GM21723 (cell line): ENCODE data around the gene TEX101.
"Not testable (repeated sequence)": the region's sequence is repeated elsewhere in the genome, so short reads cannot be mapped to it uniquely, and the experiment has no call there.

Experiments
- ATAC-seq: cut with Tn5 transposase; IDR thresholded peaks from one replicate; pipeline ENCODE4 v1.9.1; 2021; ENCODE audit warnings: mild to moderate bottlenecking, moderate library complexity; ENCODE audit not compliant: unreplicated experiment

Gene TEX101

DNA sequence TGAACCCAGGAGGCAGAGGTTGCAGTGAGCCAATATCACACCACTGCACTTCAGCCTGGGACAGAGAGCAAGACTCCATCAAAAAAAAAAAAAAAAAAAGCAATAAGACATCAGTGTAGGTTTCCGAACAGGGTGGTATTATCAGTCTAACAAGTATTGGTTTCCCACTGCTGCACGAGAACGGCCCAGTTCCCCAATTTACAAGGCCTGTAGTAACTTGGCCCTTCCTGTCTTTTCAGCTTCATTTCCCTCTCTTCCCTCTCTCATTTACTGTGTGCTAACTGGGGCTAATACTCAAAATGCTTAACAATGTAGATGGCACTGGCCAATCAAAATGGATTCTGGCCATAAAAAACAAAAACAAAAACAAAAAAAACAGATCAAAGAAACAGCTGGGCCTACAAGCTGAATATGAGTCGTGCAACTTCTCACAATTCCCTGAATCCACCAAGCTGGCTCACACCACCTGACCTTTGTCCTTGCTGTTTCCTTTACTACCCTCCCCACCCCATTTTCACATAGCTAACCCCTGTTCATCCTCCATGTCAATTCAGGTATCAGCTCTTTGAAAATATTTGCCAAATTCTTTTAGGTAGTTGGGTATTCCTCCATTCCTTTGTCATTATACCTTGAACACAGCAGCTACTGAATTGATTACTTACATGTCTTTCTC lies 2.4 kb downstream of the TEX101 start:
- ATAC-seq: no peak

- no peak for ATAC-seq
These were observed 6.3 kb downstream of the TEX101 start for GRCh38 chr19:43420954-43421353.

- no peak for ATAC-seq
These were observed 7.5 kb downstream of the TEX101 start for GRCh38 chr19:43422000-43422688.

- no peak for ATAC-seq
These were observed 8.0 kb downstream of the TEX101 start for GRCh38 chr19:43422689-43423066.

DNA sequence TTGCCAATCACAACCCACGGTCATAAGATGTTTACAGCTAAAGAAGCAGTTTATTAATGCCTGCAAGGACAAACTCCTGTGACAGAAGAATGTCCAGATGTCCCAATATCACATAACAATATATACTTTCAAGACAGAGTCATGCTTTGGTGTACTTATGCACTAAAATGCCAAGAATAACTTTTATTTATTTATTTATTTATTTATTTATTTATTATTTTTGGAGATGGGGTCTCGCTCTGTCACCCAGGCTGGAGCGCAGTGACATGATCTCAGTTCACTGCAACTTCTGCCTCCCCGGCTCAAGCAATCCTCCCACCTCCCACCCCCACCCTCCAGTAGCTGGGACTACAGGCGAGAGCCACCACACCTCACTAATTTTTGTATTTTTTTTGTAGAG lies 9.1 kb downstream of the TEX101 start:
- no peak for ATAC-seq

DNA sequence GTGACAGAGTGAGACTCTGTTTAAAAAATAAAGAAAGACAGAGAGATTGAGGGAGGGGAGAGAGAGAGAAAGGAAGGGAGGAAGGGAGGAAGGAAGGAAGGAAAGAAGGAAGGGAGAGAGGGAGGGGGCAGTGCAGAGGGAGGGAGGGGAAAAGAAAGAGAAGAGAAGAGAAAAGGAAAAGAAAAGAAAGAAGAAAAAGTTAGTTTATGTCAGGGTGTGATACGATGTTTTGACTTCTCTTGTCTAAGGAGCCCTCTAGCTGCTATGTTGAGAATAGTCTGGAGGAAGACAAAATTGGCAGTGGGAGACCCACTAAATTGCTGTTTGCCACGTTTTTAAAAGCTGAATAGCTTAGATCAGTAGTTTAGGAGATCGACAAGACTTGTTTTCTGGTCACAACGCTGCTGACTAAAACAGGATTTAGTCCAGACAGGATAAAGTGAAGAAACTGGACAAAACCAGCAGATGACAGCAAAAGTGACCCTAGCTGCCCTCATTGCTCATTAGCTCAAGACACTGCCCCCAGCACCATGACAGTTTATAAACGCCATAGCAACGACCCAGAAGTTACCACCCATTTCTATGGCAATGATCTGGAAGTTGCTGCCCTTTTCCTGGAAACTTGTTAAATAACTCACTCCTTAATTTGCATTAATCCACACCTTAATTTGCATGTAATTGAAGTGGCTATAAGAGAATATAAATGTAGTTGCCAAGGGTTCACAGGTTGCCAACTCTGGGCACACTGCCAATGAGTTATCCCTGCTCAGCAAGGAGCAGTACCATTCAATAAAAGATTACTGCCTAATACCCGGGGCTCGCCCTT lies 11.1 kb downstream of the TEX101 start:
- ATAC-seq: no peak

DNA sequence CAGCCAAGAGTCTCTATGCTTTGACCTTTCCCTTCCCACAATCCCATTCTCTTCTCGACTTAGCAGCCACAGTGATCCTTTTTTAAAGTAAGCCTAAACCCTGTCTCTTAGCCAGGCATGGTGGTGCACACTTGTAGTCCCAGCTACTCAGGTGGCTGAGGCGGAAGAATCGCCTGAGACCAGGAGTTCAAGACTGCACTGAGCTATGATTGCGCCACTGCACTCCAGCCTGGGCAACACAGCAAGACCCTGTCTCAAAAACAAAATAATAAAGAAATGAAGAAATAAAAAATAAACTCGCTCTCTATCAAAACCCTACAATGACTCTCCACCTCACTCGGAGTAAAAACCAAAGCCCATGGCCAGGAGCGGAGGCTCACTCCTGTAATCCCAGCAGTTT lies 14.7 kb downstream of the TEX101 start:
- no peak for ATAC-seq

DNA sequence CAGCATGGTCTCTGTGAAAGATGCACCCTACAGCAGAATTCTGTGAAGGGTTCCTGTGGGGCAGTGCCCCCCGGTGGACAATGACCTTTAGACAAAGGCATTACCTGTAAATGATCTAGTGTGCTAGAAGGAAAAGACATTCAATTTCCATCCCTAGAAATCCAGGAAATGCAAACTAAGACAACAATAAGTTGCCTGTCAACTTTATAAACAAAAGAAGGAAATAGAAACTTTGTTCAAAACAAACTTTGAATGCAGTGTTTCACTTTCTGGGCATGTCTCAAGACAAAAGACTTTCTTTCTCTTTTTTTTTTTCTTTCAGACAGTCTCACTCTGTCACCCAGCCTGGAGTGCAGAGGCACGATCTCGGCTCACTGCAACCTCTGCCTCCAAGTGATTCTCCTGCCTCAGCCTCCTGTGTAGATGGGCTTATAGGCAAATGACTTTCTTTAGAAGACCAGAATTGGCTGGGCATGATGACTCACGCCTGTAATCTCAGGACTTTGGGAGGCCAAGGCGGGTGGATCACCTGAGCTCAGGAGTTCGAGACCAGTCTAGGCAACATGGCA lies 15.5 kb downstream of the TEX101 start:
- no peak for ATAC-seq

DNA sequence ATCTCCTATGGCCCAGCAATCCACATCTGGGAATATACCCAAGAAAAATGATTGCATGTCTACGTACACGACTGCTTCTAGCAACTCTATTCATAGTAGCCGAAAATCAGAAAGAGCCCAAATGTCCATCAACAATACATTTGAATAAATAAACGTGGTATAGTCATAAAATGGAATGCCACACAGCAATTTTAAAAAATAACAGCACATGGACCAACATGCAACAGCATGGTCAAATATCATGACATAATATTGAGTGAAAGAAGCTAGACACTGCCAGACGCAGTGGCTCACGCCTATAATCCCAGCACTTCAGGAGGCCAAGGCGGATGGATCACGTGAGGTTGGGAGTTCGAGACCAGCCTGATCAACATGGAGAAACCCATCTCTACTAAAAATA lies 16.3 kb downstream of the TEX101 start:
- ATAC-seq: no peak

DNA sequence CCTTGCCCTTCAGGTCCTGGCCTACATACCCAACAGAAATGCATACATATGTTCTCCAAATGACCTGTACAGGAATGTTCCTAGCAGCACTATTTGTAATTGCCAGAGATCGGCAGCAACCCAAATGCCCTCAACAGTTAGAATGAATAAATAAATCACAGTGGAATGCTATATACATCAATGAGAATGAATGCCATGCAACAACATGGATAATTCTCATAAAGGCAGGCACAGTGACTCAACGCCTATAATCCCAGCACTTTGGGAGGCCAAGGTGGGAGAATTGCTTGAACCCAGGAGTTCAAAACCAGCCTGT lies 18.6 kb downstream of the TEX101 start:
- ATAC-seq: no peak

DNA sequence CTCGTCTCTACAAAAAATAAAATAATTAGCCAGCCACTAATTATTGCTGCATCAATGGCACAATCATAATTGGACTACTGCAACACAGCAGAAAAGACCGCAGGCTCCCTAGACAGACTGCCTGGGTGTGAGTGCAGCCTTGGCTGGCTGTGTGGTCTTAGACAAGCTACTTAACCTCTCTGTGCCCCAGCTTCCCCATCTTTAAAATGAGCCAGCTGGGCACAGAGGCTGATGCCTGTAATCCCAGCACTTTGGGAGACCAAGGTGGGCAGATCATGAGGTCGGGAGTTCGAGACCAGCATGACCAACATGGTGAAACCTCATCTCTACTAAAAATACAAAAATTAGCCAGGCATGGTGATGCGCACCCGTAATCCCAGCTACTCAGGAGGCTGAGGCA lies 19.0 kb downstream of the TEX101 start:
- ATAC-seq: no peak

DNA sequence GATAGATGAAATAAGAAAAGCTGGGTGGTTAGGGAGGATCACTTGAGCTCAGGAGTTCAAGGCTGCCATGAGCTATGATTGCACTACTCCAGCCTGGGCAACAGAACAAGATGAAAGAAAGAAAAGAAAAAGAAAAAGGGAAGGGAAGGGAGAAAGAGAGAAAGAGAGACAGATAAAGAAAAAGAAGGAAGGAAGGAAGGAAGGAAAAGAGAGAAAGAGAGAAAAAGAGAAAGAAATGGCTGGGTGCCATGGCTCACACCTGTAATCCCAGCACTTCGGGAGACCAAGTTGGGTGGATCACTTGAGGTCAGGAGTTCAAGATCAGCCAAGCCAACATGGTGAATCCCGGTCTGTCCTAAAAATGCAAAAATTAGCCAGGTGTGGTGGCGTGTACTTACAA lies 21.1 kb downstream of the TEX101 start:
- no peak for ATAC-seq

DNA sequence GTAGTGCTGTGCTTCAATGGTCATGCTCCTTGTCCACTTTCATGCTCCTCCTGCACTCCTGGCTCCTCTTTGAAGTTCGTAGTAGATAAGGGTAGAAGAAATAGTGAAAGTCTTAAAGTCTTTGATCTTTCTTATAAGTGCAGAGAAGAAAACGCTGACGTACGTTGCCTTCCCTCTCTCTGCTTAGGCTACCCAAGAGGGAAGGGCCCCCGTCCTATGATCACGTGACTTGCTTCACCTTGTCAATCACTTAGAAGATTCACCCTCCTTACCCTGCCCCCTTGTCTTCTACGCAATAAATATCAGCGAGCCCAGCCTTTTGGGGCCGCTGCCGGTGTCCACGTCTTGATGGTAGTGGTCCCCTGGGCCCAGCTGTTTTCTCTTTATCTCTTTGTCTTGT lies 22.6 kb downstream of the TEX101 start:
- not testable (repeated sequence) for ATAC-seq

DNA sequence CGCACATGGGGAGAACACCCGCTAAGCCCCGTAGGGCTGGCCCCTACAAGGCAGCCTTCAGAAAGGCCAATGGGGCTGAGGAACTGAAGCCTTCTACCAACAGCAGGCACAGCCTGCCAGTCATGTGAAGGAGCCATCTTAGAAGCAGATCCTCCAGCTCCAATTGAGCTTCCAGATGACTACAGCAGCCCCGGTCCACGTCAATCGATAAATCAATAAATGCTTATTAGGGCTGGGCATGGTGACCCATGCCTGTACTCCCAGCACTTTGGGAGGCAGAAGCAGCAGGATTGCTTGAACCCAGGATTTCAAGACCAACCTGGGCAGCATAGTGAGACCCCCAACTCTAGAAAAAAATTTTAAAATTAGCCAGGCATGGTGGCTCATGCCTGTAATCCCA lies 23.0 kb downstream of the TEX101 start:
- ATAC-seq: no peak

DNA sequence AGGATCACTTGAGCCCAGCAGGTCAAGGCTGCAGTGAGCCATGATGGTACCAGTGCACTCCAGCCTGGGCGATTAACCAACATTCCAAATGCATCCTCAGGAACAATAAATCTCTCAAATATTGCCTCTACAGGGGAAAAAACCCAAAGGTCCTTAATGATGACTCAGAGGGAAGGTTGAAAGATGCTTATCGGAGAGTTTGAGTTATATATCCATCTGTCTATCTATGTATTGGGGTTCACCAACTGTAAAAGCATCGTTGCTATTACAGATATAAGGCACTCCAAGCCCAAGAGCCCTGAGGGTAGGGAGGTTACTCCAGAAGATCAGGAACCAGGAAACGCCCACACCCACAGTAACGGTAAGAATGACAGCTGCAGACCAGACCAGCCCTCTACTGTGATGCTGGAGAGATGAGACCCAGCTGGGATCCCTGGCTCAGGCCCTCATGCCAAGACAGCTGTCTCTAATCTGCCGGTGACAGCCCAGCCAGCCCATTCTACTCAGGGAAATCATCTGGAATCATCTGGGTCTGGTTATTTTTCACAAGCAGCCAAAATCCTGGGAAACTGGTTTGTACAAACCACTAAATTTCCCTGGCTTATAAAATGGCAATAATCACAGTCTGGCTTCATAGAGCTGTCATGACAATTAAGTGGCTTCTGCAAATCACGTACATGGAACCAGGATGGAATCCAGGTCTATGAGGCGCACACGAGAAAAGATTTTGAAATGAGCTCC lies 23.8 kb downstream of the TEX101 start:
- ATAC-seq: no peak

DNA sequence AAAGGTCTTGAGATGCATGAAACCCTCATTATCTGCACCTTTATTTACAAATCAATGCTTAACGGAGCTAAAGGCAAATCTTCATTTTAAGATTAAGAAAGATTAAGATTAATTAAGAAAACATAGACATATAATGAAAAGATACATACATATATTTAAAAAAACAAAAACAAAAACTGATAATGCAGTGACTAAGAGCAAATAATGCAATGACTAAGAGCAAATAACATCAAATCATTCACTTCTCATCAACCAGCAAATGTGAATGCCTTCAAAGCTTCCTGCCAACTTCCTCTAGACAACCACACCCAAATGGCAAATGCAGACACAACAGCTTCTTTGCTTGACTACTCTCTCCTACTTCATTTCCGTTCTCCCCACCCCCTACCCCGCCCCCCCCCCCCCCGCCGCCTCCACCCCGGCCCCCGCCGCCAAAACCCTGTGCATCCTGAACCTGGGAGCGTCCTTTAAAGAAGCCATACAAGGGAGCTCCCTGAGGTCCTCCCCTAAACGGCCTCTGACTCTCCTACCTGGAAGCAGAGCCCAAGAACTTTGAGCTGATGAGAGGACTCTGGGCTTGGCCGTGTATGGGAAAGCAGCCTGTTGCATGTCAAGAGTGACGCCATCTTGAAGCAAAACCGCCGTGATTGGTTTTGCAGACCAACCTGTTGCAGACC lies 24.5 kb downstream of the TEX101 start:
- ATAC-seq: no peak

- ATAC-seq: no peak
These were observed 25.0 kb downstream of the TEX101 start for GRCh38 chr19:43439709-43440063.

DNA sequence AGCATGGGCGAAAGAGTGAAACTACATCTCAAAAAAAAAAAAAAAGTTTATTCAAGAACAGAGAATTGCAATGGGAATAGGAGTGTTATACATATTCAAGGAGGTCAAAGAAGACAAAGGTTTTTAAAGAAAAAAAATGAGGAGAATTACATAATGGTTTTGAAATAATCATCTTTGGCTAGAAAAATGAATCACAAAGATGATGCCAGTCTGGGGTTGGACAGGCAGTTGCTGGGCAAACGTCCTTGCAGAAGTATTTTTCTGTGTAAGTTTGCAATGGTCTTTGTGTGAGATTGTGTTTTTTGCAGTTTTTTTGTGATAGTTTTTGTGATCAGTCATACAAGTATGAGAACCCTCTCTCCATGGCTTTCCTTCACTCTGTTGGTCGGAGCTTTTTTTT lies 27.0 kb downstream of the TEX101 start:
- no peak for ATAC-seq

DNA sequence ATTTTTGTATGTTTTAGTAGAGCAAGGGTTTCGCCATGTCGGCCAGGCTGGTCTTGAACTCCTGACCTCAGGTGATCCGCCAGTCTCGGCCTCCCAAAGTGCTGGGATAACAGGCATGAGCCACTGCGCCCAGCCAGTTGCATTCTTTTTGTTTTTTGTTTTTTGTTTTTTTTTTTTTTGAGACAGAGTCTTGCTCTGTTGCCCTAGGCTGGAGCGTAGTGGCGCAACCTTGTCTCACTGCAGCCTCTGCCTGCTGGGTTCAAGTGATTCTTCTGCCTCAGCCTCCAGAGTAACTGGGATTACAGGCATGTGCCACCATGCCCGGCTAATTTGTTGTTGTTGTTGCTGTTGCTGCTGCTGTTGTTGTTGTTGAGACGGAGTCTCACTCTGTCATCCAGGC lies 29.4 kb downstream of the TEX101 start:
- ATAC-seq: not testable (repeated sequence)

DNA sequence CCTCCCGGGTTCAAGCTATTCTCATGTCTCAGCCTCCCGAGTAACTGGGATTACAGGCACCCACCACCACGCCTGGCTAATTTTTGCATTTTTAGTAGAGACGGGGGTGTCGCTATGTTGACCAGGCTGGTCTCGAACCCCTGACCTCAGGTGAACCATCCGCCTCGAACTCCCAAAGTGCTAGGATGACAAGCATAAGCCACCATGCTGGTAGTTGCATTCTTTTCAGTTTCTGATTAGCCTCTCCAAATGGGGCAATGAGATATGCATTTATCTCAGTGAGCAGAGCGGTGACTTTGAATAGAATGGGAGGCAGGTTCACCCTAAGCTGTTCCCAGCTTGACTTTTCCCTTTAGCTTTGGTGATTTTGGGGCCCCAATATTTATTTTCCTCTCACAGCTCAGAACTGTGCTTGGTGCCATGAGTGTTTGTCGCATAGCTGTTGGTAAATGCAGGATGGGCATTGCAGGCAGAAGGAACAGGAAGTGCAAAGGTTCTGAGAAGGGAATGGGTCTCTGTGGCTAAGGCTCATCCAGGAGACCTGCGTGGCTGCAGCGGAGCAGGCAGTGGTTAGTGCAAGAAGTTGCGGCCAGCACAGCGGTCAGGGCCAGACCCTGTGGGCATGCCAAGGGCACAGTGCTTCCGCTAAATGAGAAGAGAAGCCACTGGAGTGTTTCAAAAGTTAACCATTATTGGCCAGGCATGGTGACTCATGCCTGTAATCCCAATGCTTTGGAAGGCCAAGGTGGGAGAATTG lies 30.0 kb downstream of the TEX101 start:
- no peak for ATAC-seq
